Medulla oblongata (tissue), 1 donor: ENCODE results near the gene CEMP1.
A peak's percentile ranks its signal among the peaks of the same experiment; 100 is the strongest.

Source experiments
- DNase-seq: peaks from one replicate; pipeline ENCODE4 v3.0.0-alpha.2; 2015; ENCODE audit errors: extremely low spot score

CEMP1 gene

DNA sequence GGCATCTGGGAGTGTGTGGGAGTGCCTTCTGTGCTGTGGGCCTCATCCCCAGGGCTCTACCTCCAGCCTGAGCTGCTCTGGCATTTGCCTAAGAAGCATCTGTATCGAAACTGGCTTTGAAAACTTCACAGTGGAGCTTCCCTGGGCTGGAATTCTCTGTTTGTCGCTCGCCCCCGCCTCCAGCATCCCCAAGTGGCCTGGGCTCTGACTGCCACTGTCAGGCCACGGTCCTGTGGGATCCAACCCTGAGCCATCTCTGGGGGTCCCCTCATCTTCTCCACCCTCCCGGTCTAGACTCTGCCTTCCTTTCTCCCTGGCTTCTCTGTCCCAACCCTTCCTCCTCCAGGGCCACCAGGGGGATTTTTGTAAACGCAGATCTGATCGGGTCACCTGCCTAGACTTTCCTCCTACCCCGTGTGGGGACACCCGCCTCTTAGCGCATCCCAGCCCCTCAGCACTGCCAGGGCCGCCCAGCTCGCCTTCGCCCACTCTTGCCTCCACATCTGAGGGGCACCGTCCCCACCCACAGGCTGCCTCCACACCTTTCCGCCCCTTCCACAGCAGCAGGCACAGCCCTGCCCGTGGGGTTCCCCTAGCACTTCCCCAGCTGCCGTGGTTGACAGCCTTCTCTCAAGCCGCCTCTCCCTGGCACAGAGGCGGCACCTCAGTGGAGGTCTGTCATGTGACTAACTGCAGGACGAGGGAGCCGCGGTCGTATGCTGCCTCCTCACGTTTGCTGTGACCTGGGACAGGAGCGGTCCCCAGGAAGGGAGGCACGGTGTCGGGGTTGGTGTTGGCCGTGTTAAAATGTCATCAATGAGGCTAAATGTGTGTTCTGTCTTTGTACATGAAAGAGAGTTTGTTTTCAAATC is 44.3 kb downstream of the CEMP1 start:
- DNase-seq: peak; percentile 67

DNA sequence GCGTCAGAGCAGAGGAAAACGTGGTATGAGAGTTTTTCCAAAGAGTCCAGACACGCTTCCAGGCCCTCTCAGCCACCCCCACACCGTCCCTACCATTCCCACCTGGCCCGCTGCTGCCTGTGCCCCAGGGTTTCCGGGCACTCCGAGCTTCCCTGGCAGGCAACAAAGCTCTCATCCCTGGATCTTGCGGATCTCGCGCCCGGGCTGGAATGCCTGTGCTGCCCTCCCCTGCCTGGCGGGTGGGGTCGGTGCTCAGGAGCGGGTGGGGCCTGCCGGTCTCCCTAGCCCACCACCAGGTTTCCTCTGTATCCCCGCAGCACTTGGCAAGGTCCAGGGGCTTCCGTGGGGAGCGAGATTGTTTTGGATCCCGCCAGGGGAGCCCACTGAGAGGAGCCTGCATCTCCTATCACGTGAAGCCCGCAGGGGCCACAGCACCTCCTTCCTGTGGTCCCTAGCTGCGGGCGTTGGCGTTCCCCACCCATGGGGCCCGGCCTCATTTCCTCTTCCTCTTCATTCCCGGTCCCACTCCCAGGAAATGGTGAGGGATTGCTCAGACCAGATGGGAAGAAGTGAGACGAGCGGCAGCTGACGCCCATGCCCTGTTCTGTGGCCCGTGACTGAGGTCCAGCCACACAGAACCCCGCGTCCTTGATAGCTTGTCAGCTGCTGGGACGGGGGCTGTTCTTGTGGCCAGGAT is 45.2 kb downstream of the CEMP1 start:
- DNase-seq: no peak

DNA sequence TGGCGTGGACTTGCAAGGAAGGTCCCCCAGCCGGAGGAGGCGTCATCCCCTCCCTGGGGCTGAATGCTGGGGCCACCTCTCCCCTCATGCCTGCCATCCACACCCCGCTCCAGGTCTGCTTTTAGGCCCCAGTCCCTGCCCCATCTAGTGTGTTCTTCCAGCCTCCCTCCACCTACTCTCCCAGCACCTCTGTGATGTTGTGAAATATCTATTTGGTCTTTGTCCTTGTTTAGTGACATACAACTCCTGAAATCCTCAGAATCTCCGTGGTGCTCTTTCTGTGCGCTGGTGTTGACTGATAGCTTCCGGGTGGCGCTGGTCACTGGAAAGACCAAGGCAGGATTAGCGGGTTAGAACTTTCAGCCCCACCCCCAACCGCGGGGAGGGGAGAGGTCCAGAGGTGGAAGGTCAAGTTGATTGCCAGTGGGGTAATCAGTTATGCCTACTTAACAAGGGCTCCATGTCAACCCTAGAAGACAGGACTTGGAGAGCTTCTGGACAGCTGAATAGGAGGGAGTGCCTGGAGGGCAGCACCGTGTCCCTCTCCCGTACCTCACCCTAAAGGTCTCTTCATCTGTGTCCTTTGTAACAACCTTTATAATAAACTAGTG is 46.2 kb downstream of the CEMP1 start:
- no peak for DNase-seq

DNA sequence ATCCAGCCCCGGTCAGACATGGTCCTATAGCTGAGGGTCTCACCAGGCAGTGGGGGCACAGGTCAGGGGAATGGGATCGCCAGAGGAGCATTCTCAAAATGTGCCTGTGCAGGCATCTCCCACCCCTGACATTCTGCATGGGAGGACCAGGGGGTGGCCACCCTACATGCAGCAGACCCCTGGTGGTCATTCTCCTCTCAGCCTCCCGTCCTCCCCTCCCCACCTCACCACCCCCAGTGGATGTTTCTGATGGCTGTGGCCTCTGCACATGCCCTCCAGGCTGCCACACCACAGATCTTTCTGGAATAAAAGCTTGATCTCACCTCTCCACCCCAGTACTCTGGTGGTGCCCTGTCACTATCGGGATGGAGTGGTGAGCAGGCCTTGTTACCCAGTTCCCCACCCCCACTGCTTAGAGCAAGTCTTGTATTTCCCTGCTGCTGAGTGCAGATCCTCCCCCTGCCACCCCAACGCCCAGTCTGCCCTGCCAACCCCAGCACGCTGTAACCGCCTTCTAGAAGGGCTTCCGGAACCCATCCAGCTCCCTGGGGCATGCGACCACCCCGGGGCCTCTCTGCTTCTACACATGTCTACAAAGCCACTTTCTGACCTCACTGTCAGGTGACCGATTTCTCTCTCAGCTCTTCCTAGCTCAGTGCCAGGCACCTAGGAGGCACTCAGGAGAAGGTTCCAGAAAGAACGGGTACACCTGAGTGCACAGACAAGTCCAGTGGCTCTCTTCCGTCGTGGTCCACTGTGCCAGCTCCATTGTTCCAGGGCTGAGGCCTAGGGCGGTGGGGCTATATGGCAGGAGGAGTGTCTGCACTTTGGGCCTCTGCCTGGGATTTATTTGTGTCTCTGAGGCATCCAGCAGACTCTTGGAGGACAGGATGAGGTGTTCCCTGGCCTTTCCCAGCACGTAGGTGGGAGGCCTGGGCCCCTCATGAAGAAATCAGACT is 47.0 kb downstream of the CEMP1 start:
- no peak for DNase-seq

GRCh38 chr16:2482708-2483534 is 48.3 kb downstream of the CEMP1 start:
- peak; percentile 69 for DNase-seq

DNA sequence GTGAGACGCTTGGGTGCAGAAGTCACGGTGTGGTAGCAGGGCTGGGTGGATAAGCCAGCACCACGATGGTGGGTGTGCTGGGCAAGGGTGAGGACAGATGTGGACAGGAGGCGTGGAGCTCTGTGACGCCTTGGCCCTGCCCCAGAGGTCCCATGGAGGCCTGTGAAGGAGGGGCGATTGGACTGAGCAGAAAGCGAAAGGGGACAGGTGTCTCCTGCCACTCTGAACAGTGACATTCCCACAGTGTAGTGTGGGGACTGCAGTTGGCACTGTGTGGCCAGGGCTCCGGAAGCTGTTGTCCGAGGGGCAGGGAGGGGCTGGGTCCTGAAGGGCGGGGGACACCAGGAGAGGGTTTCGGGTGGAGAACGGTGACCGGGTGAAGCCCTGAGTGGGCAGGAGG is 49.0 kb downstream of the CEMP1 start:
- no peak for DNase-seq

DNA sequence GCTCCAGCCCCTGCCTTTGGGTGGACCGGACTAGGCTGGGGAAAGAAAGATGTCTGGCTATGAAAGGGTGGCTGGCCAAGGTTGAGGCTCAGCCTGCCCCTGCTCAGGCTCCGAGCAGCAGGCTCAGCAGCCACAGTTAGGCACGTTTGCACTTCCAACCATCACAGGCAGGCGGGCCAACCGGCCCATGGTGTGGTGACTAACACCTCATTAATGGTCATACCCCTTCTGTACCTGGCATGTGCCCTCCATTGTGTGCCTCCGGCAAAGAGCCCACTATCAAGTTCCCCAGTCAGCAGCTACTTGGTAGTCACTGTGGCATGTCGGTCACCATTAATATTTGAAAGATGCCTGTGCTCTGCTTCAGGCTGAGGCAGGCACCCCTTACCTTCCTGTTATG is 49.5 kb downstream of the CEMP1 start:
- no peak for DNase-seq

- no peak for DNase-seq
Measured at GRCh38 chr16:2480948-2481347, 50.3 kb downstream of the CEMP1 start.
